ENCODE data around the gene NCOA1. TPM values are rescaled to one million over a fixed set of nuclear protein-coding genes. Genes with fewer than 3 reads are reported as not detected.

NCOA1 gene
- total RNA-seq = 4.0 and 4.5 TPM in 2 replicates

DNA sequence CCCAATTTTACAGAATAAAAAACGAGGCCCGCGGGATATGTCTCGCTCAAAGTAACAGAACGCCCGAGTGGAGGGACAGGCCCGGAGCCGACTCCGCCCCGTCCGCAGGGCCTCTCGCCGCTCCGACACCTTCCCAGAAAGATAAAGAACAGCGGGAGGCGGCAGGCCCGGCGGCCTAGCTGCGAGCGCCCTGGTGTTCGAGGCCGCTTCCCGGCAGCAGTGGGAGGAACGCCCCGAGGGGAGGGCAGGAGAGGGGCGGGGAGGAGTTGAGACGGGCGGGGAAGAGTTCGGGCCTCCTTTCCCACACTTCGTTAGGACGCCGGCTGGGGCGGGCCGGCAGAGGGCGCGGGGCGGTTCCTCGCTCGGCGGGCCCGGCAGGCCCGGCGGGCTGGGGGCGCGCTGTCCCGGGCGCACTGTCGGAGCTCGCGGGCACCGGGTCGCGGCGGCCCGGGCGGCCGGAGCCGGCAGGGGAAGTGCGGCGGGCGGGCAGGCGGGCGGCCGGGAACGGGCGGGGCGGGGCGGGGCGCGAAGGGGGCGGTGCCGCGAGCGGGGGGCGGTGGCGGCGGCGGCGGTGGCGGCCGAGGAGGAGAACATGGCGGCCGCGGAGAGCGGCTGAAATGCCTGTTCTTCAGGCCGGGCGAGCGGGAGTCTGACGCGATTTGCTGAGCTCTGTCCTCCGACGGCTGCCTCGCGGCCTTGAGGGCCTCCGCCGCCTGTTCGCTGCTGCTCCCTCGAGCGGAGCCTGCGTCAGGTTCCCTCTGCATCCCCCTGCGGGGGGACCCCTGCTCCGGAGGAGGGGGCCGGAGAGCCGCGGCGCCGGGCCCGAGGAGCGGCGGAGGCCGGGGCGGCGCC, at the start of gene NCOA1:
TSS of gene NCOA1 (plus strand) at position 565 of the 852 bp plus-strand sequence. CDS start 167,424 bp downstream, outside the sequence.

DNA sequence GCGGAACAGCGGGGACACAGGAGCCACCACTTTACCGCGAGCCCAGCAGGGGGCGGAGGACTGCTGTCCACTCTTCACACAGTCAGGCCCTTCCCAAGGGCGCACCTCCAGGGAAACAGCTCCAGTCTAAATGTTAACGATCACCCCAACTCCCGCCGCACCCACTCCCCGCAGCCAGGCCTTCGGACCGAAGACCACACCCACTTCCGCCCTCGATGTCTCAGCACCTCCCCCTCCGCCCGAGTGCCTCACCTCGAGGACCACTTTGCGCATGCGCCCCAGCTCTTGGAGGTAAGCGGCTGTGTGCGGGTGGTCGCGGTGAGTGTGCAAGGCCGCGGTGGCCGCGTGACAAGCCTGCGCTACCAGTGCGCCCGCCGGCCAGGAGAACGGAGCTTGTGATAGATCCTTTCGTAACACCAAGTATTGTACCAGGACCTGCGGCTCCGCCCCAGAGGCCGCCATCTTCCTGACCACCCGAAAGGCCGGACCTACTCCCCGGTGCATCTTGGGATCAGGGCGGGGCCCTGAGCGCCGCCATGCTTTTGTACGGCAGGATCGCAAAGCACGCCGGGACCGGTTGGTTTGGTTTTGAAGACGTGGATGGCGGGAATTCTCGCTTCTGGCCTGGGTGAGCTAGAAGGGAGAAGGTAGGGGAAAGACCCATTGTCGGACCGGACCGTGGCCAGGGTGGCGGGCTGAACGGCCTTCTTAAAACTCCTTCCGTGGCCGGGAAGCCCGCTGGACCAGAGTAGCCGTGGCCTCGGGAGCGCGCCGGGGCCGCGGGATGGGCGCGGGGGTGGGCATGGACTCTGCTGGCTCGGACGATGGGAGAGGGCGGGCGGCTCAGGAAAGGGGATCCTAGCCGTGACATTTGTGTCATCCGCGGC, 302.1 kb downstream of the NCOA1 start, which contains the start of the genes CENPO and PTRHD1:
TSS of gene CENPO (plus strand) at position 552 of the 887 bp plus-strand sequence. CDS start 495 bp downstream, outside the sequence.
TSS of gene PTRHD1 (minus strand) at position 518 of the 887 bp plus-strand sequence. CDS start at position 504, 14 bp downstream.

Other genes with a start within 250 kb of the NCOA1 start
- 9.2 and 14.5 TPM in 2 replicates for gene ITSN2, start 130.7 kb upstream of the NCOA1 start, total RNA-seq

Data from bronchus fibroblast of lung (primary cell).